HEK293 (cell line): ENCODE data around the gene PLCB1.

Source experiments
- KLF10 ChIP-seq: fragments of 450-650 bp; IDR thresholded peaks from 2 replicates; pipeline ENCODE4 v1.5.1; 2018; ENCODE audit warnings: missing biosample characterization, mild to moderate bottlenecking, missing genetic modification characterization
- SP2 ChIP-seq: fragments of 450-650 bp; formaldehyde crosslinking; IDR thresholded peaks from 2 replicates; pipeline ENCODE4 v1.5.1; 2016; ENCODE audit warnings: missing biosample characterization, missing genetic modification characterization
- TF ChIP-seq, protein P1 (sequence below): fragments of 450-650 bp; formaldehyde crosslinking; IDR thresholded peaks from 2 replicates; pipeline ENCODE4 v1.5.1; 2016; ENCODE audit warnings: missing biosample characterization, missing genetic modification characterization

- TF ChIP-seq SP2 (tag by site-specific recombination) = no peak
- TF ChIP-seq, protein P1, sequence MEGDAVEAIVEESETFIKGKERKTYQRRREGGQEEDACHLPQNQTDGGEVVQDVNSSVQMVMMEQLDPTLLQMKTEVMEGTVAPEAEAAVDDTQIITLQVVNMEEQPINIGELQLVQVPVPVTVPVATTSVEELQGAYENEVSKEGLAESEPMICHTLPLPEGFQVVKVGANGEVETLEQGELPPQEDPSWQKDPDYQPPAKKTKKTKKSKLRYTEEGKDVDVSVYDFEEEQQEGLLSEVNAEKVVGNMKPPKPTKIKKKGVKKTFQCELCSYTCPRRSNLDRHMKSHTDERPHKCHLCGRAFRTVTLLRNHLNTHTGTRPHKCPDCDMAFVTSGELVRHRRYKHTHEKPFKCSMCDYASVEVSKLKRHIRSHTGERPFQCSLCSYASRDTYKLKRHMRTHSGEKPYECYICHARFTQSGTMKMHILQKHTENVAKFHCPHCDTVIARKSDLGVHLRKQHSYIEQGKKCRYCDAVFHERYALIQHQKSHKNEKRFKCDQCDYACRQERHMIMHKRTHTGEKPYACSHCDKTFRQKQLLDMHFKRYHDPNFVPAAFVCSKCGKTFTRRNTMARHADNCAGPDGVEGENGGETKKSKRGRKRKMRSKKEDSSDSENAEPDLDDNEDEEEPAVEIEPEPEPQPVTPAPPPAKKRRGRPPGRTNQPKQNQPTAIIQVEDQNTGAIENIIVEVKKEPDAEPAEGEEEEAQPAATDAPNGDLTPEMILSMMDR = no peak
- no peak for TF ChIP-seq KLF10 (tag by site-specific recombination)
Measured at GRCh38 chr20:8267009-8267408, 134.9 kb downstream of the PLCB1 start.
